GM19397 (cell line): Measurements from ENCODE around the gene LRRK2.
"Not testable (repeated sequence)": the region's sequence is repeated elsewhere in the genome, so short reads cannot be mapped to it uniquely, and the experiment has no call there.

Experiments
- ATAC-seq: cut with Tn5 transposase; IDR thresholded peaks from one replicate; pipeline ENCODE4 v1.9.1; 2021; ENCODE audit warnings: mild to moderate bottlenecking, moderate library complexity; ENCODE audit not compliant: unreplicated experiment

LRRK2 gene

GRCh38 chr12:40312982-40313576 lies 88.3 kb downstream of the LRRK2 start:
- no peak for ATAC-seq

DNA sequence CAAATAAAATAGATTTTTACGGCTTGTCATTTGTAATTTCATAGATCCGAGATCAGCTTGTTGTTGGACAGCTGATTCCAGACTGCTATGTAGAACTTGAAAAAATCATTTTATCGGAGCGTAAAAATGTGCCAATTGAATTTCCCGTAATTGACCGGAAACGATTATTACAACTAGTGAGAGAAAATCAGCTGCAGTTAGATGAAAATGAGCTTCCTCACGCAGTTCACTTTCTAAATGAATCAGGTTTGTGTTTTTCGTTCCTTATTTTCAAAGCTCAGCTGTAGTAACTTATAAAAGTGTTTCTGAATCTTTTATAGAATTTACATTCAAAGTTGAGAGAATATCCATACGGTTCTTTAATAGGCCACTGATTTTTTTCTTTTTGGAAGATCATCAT lies 89.1 kb downstream of the LRRK2 start:
- no peak for ATAC-seq

DNA sequence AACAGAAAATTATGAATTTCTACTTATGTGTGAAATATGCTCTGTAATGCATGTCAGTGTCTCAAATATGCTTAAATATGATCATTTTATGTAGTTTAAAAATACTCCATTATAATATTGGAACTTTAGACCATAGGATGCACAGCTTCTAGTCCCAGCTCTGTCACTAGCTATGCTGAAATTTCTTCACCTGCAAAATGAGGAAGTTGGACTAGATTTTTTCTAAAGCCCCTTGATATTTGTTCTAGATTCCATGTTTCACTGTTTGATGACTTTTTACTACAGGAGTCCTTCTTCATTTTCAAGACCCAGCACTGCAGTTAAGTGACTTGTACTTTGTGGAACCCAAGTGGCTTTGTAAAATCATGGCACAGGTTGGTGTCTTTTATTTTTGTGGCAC lies 90.1 kb downstream of the LRRK2 start:
- no peak for ATAC-seq

GRCh38 chr12:40315375-40315774 lies 90.6 kb downstream of the LRRK2 start:
- no peak for ATAC-seq

GRCh38 chr12:40324261-40324660 lies 99.5 kb downstream of the LRRK2 start:
- no peak for ATAC-seq

DNA sequence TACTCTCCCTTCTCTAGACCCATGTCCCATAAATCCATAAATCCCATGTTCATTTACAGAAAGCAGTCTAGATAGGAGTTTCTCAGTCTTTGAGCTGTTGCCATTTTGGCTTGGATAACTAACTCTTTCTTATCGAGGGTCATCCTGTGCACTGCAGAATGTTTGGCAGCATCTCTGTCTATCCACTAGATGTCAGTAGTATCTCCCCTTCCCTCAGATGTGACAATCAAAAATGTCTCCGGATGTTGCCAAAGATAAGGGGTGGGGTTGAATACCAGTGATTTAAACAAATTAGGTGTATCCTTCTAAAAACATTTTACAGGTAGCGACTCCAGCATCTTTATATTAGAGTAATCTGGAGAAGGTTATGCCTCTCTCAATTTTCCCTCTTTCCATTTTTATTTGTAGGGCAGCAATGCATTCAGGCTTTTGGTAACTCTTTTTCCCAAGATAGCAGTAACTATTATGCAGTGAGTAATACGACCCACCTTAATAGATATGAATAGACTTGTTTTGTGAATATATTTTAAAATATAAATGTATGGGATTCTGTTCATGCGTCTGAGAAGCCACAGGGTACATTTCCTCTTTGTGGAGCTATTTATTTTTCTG lies 100.7 kb downstream of the LRRK2 start:
- ATAC-seq: no peak

- no peak for ATAC-seq
Measured at GRCh38 chr12:40327535-40327934, 102.7 kb downstream of the LRRK2 start.

DNA sequence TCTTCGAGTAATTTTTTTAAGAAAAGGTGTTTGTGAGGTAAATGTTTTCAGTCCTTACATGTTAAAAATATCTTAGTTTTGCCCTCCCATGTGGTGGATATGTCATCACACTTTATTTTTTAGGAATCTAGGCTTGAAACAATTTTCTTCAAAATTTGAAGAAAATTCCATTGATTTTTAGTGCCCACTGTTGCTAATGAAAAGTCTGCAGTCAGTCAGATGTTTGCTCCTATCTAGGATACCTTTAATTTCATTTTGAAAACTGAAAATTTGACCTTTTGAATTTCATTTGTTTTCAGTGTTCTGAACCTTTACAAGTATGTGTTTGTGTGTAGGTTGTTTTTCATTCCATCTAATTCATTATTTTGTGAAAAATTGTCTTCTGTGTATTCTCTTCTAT lies 105.4 kb downstream of the LRRK2 start:
- ATAC-seq: no peak

- no peak for ATAC-seq
Measured at GRCh38 chr12:40331886-40332285, 107.1 kb downstream of the LRRK2 start.

DNA sequence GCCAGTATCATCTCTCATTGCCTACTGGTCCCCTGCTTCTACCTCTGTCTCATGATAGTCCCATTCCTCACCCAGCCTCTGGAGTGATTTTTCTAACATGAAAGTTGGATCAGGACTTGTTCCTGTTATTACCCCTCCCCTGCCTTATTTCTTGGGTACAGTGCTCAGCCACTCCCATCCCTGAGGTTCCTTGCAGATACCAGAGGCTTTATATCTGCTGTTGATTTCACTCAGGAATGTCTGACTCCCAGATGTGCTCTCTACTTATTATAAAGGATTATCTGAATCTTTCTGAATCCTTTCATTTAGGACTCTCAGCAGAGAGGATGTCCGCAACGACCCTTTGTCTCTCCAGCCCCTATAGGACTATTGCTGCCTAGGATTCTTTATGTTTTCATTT lies 111.2 kb downstream of the LRRK2 start:
- ATAC-seq: no peak

GRCh38 chr12:40336573-40337199 lies 111.9 kb downstream of the LRRK2 start:
- no peak for ATAC-seq

GRCh38 chr12:40338071-40338470 lies 113.3 kb downstream of the LRRK2 start:
- no peak for ATAC-seq

DNA sequence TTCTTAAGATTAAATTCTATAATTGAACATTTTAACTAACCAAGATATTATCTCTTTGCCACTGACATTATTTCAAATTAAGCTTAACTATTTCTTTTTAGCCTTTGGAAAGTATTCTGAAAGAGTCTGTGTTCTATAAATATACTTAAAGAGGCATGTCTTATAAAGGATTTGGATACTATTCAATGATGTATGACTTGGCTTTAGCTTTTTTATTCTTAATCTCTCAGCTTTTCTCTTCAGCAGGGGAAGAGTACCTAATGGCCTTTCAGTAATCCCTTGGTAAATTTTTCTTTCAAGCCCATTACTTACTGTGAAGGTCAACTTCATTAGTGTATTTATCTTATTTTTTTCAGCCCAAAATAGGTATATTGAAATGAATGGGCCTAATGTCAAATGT lies 113.8 kb downstream of the LRRK2 start:
- ATAC-seq: no peak

DNA sequence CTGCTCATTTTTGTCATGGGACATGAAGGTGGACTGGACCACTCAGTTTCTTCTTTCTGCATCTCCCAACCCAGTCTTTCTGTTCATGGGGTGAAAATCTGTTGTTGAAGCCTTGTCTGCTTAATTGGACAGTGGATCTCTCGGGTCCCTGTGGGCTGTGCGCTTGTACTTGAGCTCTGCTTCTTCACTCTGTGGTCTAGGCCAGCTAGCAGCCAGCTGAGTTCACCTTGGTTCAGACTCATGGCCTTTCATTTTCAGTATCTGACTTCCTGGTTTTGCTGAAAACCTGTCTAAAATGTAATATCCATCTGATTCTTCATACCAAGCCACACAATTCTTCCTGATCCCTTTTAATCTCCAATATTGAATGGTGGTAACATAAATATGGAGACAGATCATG lies 117.2 kb downstream of the LRRK2 start:
- peak; percentile 93 for ATAC-seq

GRCh38 chr12:40343124-40343523 lies 118.3 kb downstream of the LRRK2 start:
- no peak for ATAC-seq

GRCh38 chr12:40344312-40344711 lies 119.5 kb downstream of the LRRK2 start:
- ATAC-seq: no peak

DNA sequence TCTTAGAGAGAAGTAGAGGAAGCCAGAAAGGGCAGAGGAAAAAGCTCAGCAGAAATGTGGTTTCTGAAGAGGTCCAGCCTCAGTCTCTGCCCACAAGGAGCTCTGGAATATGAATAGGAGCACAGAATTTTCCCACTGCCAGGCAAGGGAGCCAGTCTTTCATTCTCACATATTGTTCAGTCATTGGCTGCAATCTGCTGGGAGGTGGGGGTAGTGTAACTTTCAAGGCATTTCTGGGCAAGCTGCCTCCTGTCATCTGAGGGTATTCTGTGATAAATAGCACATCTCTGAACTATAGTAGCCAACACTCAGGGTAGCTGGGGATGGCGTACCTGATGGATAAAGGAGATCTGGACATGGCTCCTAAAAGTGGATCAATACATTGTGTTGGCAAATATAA lies 127.2 kb downstream of the LRRK2 start:
- no peak for ATAC-seq

DNA sequence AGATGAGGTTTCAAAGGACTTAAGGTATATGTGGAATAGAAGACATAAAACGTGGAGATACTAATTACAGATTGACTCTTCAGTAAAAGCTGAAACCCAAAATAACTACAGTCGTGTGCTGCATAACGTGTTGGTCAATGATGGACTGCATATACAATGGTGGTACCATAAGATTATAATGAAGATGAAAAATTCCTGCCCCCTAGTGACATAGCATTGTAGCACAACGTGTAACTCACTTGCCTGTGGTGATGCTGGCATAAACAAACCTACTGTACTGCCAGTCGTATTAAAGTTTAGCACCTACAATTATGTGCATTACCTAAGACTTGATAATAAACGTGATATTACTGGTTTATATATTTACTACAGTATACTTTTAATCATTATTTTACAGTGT lies 150.3 kb downstream of the LRRK2 start:
- ATAC-seq: no peak

GRCh38 chr12:40376533-40377267 lies 151.9 kb downstream of the LRRK2 start:
- ATAC-seq: no peak

GRCh38 chr12:40378691-40379090 lies 153.9 kb downstream of the LRRK2 start:
- no peak for ATAC-seq

DNA sequence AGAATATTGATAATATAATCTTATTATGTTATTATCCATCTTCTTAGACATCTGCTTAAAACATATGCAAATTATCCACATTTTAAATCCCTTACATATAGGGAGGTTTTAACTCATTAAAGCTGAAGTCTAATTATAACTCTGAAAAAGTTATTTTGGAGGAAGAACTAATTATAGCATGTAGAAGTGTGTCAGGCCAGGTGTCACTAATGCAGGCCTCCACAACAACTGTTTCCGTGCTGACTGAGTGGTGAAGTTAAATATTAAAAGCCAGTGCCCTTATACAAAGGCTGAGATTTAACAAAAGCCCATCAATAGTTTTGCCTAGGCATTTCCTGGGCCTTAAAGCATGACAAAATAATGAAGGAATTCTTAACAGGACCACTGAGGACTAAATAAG lies 157.4 kb downstream of the LRRK2 start:
- peak; percentile 69 for ATAC-seq

- ATAC-seq: not testable (repeated sequence)
Measured at GRCh38 chr12:40387279-40387678, 162.5 kb downstream of the LRRK2 start.
